GM13976 (cell line): ENCODE results near the gene MS4A10.

ENCODE experiments used
- DNase-seq: peaks from one replicate; pipeline ENCODE4 v3.0.0; 2012; ENCODE audit warnings: low spot score
- in situ Hi-C: fragments of 300-500 bp; cut with MboI; formaldehyde crosslinking; loops from one replicate; pipeline ENCODE4 v1.12.0; 2022; ENCODE audit warnings: low sequenced_read_pairs, mixed read lengths, inconsistent platforms; ENCODE audit not compliant: unreplicated experiment
- TF ChIP-seq, protein P1 (sequence below): IDR thresholded peaks from 2 replicates; pipeline ENCODE4 v1.5.1; 2012; ENCODE audit warnings: borderline replicate concordance, mild to moderate bottlenecking; ENCODE audit not compliant: insufficient read depth; ENCODE audit errors: extremely low read depth, missing control alignments, control extremely low read depth

The MS4A10 gene

DNA sequence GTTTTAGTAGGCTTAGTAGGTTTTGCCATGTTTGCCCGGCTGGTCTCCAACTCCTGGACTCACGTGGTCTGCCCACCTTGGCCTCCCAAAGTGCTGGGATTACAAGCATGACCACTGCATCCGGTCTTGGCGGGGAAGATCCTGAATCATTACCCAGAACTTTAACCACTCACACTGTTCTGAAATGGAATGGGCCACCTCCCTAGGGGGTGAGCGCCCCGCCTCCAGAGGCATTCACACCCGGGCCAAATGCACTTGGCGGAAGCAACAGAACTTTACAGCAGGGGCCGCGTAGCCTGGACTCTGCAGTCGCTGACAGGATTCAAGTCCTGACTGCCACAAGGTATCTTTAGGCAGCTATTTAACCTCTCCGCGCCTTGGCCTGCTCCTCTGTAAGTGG, 62.1 kb downstream of the MS4A10 start:
- in situ Hi-C loops: loop anchor here (25.0 kb wide), 1 partner anchor 340 kb away; no protein-coding TSS in a partner anchor
- no peak for DNase-seq
- TF ChIP-seq, protein P1, sequence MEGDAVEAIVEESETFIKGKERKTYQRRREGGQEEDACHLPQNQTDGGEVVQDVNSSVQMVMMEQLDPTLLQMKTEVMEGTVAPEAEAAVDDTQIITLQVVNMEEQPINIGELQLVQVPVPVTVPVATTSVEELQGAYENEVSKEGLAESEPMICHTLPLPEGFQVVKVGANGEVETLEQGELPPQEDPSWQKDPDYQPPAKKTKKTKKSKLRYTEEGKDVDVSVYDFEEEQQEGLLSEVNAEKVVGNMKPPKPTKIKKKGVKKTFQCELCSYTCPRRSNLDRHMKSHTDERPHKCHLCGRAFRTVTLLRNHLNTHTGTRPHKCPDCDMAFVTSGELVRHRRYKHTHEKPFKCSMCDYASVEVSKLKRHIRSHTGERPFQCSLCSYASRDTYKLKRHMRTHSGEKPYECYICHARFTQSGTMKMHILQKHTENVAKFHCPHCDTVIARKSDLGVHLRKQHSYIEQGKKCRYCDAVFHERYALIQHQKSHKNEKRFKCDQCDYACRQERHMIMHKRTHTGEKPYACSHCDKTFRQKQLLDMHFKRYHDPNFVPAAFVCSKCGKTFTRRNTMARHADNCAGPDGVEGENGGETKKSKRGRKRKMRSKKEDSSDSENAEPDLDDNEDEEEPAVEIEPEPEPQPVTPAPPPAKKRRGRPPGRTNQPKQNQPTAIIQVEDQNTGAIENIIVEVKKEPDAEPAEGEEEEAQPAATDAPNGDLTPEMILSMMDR: no peak

DNA sequence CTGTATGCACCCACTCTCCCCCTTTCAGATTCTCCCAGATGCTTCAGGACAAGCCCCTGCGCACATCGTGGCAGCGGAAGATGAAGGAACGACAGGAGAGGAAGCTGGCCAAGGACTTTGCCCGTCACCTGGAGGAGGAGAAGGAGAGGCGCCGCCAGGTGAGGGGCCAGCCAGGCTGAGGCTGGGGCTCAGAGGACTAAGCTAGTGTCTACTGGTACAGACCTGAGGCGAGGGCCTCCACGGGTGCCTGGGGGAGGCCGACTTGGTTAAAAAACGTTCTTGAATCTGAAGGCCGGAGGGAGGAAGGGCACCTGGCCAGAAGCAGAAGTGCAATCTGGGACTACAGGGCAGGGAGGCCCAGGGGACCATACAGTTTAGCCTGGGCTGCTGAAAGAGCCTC, 62.8 kb downstream of the MS4A10 start:
- in situ Hi-C loops: loop anchor here (25.0 kb wide), 1 partner anchor 339 kb away; no protein-coding TSS in a partner anchor
- no peak for DNase-seq
- TF ChIP-seq, protein P1: no peak

DNA sequence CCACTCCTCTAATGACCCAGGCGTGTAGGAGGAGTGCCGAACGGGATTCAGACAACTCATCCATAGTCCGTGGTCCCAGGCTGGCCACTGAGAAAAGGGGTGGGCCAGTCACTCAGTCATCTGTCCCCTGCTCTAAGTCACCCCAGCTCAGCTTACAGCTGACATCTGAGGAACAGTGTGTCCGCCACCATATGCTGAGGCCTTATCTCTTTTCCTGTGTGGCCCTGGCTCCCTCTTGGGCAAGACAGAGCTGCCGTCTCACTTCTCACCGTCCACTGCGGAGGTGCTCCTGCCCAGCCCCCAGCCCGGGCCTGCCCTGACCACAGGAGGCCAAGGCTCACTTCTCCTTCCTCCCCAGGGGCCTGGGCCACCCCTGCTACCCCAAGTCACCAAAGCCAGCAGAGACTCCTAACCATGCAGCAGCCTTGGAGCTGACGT, 63.6 kb downstream of the MS4A10 start:
- in situ Hi-C loops: loop anchor here (25.0 kb wide), 1 partner anchor 339 kb away; no protein-coding TSS in a partner anchor
- TF ChIP-seq, protein P1: no peak
- no peak for DNase-seq

DNA sequence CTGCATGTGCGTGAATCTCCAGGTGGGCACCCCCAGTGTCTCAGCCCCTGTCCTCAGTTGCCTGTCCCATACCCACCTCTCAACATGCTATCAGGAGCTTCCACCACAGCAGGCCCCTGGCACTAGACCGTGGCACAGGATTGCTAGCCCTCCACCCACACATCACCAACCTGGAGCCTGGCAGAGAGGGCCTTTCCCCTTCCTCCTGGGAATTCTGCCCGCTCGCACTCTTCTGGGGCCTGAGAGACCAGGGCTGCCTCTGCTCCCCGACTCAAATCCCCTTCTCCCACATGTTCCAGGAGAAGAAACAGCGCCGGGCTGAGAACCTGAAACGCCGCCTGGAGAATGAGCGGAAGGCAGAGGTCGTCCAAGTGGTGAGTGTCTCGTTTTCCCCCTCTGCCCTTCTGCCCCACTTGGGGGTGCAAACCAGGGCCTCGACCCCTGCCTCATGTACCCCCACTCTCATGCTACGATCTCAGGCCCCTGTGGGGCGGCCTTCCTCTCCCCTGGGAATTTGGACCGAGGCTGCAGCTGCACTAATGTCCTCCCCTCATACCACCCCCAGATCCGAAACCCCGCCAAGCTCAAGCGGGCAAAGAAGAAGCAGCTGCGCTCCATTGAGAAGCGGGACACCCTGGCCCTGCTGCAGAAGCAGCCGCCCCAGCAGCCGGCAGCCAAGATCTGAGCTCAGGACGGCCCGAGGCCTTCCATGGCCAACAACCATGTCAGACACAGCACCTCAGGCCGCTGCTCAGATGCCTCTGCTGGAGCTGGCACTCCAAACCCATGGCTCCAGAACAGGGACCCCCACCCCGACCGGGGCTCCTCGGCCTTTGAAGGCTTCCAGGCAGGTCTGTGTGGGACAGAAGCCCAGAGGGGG, 64.7 kb downstream of the MS4A10 start:
- no peak for DNase-seq
- TF ChIP-seq, protein P1: no peak
- in situ Hi-C loops: loop anchor here (25.0 kb wide), 1 partner anchor 337 kb away; no protein-coding TSS in a partner anchor
